Gastroesophageal sphincter (tissue), 3 donors: ENCODE data around the gene NRF1.

Source experiments
- CTCF ChIP-seq, 4 experiments: fragments of 200-600 bp in 2 of 4; fragments of 450-650 bp in 2 of 4; sonication (generic) in 1 of 4; IDR thresholded peaks; one replicate each; pipeline ENCODE4 v1.5.1; 2017 to 2019; ENCODE audit warnings: antibody characterized with exemption in 4 of 4, mild to moderate bottlenecking in 2 of 4, moderate library complexity in 2 of 4
- EP300 ChIP-seq: sonication (generic); formaldehyde crosslinking; IDR thresholded peaks from one replicate; pipeline ENCODE4 v1.6.1; 2017; ENCODE audit warnings: antibody characterized with exemption, mild to moderate bottlenecking
- POLR2A ChIP-seq, 2 donors: fragments of 450-650 bp; IDR thresholded peaks; one replicate each; pipeline ENCODE4 v1.6.1; 2017; ENCODE audit warnings: antibody characterized with exemption in 2 of 2, mild to moderate bottlenecking in 2 of 2, moderate library complexity in 1 of 2
- POLR2AphosphoS5 ChIP-seq: sonication (generic); formaldehyde crosslinking; IDR thresholded peaks from one replicate; pipeline ENCODE4 v1.6.1; 2017; ENCODE audit warnings: antibody characterized with exemption

- no peak for TF ChIP-seq POLR2A (IDR thresholded peaks at IDR 0.05)
- TF ChIP-seq CTCF (IDR thresholded peaks at IDR 0.05) = no peak
- no peak for TF ChIP-seq POLR2AphosphoS5
- TF ChIP-seq EP300 = no peak
Measured at GRCh38 chr7:129784783-129785684, 173.5 kb downstream of the NRF1 start.
